NCI-H1105 (cell line): ENCODE data around the gene SYPL2.

Source experiments
- DNase-seq: peaks from one replicate; lab custom pipeline; 2025; lab: John Stamatoyannopoulos, UW

SYPL2 gene

GRCh38 chr1:109492779-109493178 lies 26.4 kb downstream of the SYPL2 start:
- no peak for DNase-seq

- DNase-seq = no peak
These were observed 26.9 kb downstream of the SYPL2 start for GRCh38 chr1:109493227-109493626.

- DNase-seq = peak; percentile 84
These were observed 27.6 kb downstream of the SYPL2 start, which contains the start of gene CYB561D1 for GRCh38 chr1:109493805-109494539. Gene CYB561D1 (plus strand): TSS chr1:109494094. CDS start chr1:109494140, 46 bp downstream.

DNA sequence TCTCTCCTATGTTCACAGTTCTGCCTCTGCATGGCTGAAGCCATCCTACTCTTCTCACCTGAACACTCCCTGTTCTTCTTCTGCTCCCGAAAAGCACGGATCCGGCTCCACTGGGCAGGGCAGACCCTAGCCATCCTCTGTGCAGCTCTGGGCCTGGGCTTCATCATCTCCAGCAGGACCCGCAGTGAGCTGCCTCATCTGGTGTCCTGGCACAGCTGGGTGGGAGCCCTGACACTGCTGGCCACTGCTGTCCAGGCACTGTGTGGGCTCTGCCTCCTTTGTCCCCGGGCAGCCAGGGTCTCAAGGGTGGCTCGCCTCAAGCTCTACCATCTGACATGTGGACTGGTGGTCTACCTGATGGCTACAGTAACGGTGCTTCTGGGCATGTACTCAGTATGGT lies 29.4 kb downstream of the SYPL2 start:
- DNase-seq = no peak

GRCh38 chr1:109497449-109498160 lies 31.3 kb downstream of the SYPL2 start:
- no peak for DNase-seq

DNA sequence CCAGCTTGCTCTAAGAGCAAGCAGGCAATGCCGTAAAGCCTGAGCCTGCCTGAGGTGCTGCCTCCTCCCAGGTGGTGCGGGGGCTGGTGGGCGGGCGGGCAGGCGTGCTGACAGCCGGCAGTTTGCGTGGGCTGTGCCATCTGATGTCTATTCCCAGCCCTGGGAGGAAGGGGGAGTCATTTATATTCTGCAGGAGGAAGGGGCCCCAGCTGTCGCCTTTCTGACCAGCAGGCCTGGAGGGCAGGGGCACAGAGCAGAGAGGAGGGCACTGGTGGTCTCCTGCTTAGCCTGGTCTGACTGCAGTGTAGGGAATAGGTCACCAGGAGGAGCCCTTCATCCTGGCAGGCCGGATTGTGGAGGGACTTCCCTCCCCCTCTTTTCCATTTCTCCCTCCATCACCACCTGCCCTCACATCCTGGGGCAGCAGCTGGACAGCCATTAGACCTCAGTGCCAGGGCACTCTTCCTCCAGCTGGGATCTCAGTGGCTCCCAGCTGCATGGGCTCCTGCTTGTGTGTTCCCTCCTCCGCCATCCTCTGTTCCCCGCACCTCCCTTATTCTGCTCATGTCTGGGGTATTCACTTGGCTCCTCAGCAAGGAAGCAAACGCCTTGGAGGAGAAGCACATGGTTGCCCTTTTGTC lies 31.9 kb downstream of the SYPL2 start:
- DNase-seq = peak; percentile 30

DNA sequence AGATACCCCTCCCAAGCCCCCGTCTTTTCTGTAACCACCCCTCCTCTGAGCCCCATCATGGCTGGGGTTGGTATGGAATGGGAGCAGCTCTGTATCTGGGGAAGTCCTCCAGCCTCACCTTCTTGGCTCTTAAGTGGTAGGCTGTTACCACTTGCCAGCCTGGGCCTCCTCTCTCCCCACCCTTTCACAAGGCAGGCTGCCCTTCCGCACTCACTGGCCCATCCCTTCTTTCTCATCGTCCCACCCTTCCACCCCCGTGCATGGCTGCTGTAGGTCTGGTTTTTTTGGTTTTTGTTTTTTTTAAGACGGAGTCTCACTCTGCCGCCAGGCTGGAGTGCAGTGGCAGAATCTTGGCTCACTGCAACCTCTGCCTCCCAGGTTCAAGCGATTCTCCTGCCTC lies 32.7 kb downstream of the SYPL2 start:
- no peak for DNase-seq

DNA sequence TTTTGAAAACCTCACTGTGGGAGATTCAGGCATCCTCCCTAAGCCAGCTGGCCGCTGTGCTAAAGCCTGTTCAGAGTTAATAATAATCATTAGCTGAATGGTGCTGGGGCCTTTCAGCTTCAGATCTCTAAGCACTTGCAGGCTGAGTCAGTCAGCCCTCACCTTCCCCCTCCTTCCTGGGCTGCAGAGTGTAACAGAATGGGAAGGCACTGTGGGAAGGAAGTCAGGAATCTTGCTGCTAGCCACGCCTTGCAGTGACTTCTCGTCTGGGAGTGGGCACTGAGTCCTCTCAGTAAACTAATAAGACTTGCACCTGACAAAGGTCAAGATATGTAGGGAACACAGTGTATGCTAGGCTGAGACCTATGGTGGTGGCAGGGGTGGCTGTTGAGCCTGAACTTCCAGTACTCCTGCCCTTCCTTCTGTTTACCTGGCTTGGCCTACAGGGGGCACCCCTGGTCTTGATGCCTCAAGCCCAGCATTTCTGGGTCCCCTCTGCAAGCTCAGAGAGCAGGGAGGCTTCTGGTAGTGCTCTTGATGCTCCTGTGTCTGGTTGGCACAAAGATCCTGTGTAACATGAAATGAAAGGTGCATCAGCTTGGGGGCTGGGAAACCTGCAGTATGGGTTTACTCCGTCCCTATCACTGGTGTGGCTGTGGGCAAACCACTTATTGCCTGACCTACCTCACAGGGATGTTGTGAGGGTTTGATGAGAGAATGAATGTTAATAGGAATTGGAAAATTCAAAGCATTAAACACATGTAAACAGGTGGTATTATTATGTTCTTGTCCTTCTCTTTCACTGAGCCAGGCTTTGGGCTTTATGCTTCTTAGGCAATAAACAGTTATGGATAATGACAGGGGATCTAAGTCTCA lies 33.6 kb downstream of the SYPL2 start:
- peak; percentile 21 for DNase-seq

DNA sequence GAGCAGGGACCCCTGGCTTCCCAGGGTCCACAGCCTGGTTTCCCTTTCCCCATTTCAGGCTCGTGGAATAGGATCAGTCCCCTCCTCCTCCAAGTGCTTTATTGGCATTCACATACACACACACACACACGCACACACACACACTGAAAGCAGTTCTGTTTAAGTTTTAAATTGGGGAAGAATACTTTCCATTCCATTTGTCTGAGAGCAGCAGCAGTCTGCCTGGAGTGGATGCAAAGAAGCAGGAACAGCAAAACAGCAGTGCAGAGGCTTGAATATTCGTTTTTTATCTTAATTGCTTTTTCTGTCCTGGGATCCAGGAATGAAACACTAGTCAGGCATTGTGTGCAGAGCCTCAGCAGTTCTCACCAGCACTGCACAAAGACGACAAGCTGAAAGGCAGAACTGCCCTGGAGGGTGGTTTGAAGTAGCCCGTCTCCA lies 34.6 kb downstream of the SYPL2 start:
- no peak for DNase-seq

GRCh38 chr1:109501644-109502363 lies 35.5 kb downstream of the SYPL2 start:
- DNase-seq = no peak

GRCh38 chr1:109502364-109502851 lies 36.1 kb downstream of the SYPL2 start:
- DNase-seq = no peak

GRCh38 chr1:109503935-109504334 lies 37.6 kb downstream of the SYPL2 start:
- DNase-seq = no peak

DNA sequence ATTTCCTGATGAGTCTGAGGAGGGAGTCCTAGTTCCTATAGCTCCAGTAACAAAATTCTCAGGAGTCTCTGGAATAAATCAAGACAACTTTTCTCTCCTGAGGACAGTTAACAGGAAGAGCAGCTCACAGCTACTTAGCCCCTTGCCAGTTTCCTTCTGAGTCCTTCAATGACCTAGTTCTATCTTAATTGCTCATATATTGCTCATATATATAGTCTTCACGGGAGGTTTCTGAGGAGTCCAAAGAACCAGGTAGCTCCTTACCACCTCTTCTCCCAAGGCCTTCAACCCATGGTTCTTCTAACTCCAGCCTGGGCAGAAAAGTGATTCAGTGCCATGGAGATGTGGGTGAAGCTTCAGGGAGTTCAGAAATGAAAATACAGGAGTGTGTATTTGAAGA lies 38.6 kb downstream of the SYPL2 start:
- no peak for DNase-seq

DNA sequence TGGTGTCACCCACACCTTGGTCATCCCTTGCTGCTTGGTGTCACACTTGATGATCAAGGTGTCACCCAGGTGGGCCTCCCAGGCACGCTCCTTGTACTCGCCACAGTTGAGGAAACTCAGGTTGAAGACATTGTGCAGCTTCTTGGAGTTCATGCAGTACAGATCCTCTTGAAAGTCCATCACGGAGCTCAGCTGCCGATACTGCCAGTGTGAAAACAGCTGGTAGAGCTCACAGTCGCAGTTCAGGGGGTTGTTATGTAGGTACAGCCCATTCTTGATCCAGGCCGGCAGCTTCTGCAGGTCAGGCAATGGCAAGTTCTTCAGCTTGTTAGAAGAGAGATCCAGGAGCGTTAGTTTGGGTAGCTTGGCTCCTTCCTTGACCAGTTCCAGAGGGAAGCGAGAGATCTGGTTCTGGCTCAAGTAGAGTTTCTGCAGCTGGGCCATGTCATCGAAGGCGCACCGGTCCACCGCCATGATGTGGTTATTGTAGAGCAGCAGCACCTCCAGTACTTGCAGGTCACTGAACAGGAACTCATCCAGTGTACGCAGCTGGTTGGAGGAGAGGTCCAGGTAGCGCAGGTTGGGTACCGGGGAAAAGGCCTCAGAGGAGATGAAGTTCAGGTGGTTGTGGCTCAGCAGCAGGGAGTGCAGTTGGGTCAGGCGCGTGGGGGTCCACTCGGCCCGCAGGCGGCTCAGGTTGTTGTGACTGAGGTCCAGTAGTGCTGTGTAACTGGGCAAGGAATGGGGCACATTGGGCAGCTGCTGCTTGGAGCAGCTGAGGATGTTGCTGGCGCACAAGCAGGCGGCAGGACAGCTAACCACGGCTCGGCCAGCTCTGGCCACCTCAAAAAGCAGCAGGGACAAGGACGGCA lies 41.9 kb downstream of the SYPL2 start:
- DNase-seq = no peak

DNA sequence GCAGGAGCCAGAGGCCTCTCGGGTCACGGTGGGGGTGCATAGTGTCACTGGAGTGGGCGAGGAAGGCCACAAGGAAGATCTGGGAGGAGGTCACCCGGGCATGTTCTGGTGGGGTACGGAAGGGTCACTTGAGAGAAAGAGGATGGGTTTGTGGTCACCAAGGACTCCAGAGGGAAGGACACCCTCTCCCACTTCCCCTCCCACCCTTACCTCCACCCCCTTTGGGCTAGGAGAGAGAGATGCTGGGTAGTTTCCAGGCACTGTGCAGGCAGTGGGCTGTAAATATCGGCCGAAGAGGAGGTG lies 42.5 kb downstream of the SYPL2 start:
- DNase-seq = no peak

DNA sequence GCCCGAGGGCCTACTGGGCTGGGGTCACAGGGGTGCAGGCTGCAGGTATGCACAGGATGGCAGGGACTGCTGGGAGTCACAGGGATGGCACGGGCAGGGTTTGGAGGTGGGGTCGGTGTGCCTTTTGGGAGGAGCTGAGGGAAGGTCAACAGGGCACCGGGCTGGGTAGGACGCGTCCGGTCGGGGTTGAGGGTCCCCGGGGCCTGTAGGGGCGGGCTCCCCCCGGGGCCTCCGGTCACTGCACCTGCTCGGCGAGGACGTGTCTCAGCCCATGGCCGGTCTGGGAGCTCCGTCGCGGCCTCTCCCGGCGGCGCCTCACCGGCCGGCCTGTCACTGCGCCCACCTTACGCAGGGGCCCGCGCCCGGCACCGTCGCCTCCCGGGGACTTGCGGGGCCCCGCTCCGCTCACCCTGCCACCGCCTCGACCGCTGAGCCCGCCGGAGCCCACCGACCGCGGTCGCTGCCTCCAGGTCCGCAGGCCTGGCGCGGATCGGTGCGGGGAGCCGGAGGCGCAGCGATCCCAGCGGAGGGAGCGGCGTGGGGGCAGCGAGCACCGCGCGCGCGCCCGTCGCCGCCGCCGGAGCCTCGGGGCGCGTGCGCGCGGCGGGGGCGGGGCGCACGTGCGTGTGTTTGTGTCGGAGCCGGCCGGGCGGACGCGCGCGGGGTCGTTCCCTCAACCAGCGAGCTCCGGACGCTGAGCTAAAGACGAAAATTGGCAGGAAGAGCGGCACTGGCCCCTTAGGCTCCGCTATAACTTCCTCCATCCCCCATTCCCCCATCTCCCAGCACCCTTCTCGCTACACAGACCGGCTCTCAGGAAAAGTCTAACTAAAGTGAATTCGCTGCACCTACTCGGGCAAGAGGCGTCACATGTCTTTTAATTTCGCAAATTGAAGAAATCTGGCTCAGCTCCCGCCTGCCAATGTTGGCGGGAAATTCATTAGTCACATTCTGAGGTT lies 43.1 kb downstream of the SYPL2 start, which contains the start of gene AMIGO1:
AMIGO1 (minus strand) TSS at position 552 of the 959 bp plus-strand sequence. CDS start 815 bp downstream, outside the sequence.
- DNase-seq = peak; percentile 65

DNA sequence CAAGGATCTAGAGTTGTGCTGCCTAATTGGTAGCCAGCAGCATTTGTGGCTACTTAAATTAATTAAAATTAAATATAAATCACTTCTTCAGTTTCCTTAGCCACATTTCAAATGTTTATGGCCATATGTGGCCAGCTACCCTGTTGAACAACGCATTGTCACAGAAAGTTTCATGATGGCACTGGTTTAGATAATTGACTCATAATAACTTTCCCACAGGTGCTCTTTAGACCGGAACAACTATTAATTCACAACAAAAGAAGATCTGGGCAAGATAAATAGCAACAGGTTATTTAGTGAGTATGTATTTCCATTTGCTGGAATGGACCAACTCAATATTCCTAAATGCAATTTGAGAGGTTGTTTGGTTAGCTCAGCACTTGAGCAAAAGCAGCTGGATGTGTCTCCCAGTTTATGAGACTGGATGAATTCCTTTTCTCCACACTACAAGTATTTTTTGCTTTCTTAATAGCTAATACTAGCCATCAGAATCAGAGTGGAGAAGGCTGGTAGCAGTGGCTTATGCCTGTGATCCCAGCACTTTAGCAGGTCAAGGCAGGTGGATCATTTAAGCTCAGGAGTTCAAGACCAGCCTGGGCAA lies 46.9 kb downstream of the SYPL2 start:
- DNase-seq = peak; percentile 14

GRCh38 chr1:109514846-109515245 lies 48.5 kb downstream of the SYPL2 start:
- no peak for DNase-seq

- DNase-seq = no peak
These were observed 50.5 kb downstream of the SYPL2 start for GRCh38 chr1:109516872-109517271.
